Esophagus squamous epithelium (tissue), 5 donors: Measurements from ENCODE around the gene SCGB1D2. TPM values are rescaled to one million over a fixed set of nuclear protein-coding genes. Genes with fewer than 3 reads are reported as not detected.

ENCODE experiments used
- DNase-seq: peaks from one replicate; lab custom pipeline; 2025; lab: John Stamatoyannopoulos, UW
- H3K27ac ChIP-seq, 4 donors: fragments of 200-600 bp; sonication (generic); one replicate each; pipeline ENCODE4 v1.5.1; 2016 to 2019; ENCODE audit warnings: mild to moderate bottlenecking in 1 of 4
- H3K27me3 ChIP-seq, 4 donors: fragments of 200-600 bp; sonication (generic); 1 replicate in 3 of 4; 2 replicates in 1 of 4; pipeline versions ENCODE4 v1.5.1 to v1.6.0; 2017 to 2021; ENCODE audit warnings: antibody characterized with exemption in 1 of 4
- H3K36me3 ChIP-seq, 3 donors: fragments of 200-600 bp; sonication (generic); one replicate each; pipeline ENCODE4 v1.5.1; 2016 to 2019
- H3K4me1 ChIP-seq, 3 donors: fragments of 200-600 bp; sonication (generic); one replicate each; pipeline ENCODE4 v1.5.1; 2017 to 2019
- H3K4me3 ChIP-seq, 4 donors: fragments of 200-600 bp; sonication (generic); 1 replicate in 3 of 4; 2 replicates in 1 of 4; pipeline ENCODE4 v1.5.1; 2016 to 2019; ENCODE audit warnings: mild to moderate bottlenecking in 2 of 4, moderate library complexity in 1 of 4
- H3K9me3 ChIP-seq, 3 donors: fragments of 200-600 bp; sonication (generic); one replicate each; pipeline ENCODE4 v1.5.1; 2016 to 2019
- CTCF ChIP-seq, 6 experiments: fragments of 450-650 bp in 4 of 6; fragments of 200-600 bp in 2 of 6; sonication (generic) in 2 of 6; IDR thresholded peaks; one replicate each; pipeline ENCODE4 v1.5.1; 2016 to 2019; ENCODE audit warnings: antibody characterized with exemption in 6 of 6, mild to moderate bottlenecking in 4 of 6, moderate library complexity in 4 of 6
- POLR2A ChIP-seq, 4 donors: fragments of 450-650 bp; IDR thresholded peaks; one replicate each; pipeline ENCODE4 v1.6.1; 2017; ENCODE audit warnings: antibody characterized with exemption in 4 of 4, mild to moderate bottlenecking in 4 of 4, moderate library complexity in 3 of 4
- intact Hi-C: fragments of 100-400 bp; cut with DNase I; formaldehyde crosslinking; loops from one replicate; pipeline ENCODE4 v1.15.0; 2022
- total RNA-seq, 4 donors: library from RNA; depleted of rRNA; stranded (reverse); fragments of >200 nt; gene quantifications; one replicate each; pipeline ENCODE4 v1.1.0, GENCODE V29; 2016
- donor health status: DM: yes; HTN: yes; CAD: no.

SCGB1D2 gene
- total RNA-seq, 4 donors from 2014 or later: 1.5 TPM; not detected in 3

GRCh38 chr11:62280452-62280851 lies 38.4 kb downstream of the SCGB1D2 start:
- Histone ChIP-seq H3K36me3 (no peaks in the 10 kb centered on the region), H3K9me3 (no peaks in the 10 kb centered on the region), H3K4me1 (no peaks in the 10 kb centered on the region), H3K27me3 (peaks cover 0 to 11% (median 0%) of the 10 kb centered on the region in 4 donors), H3K27ac (no peak overlapping the region), H3K4me3 (no peak overlapping the region)
- TF ChIP-seq POLR2A (IDR thresholded peaks at IDR 0.05) (no peak), CTCF (IDR thresholded peaks at IDR 0.05) (no peak)
- intact Hi-C loops: no loop called here
- no peak for DNase-seq

Other genes starting within 250 kb of the SCGB1D2 start
- gene INCENP, start 118.2 kb upstream of the SCGB1D2 start, total RNA-seq: 10 to 100 TPM; 33.8 to 84.0 (median 53.1) TPM
- not detected for gene SCGB1D1, start 52.0 kb upstream of the SCGB1D2 start, total RNA-seq
- gene SCGB2A1, start 33.6 kb upstream of the SCGB1D2 start, total RNA-seq: 1 to 10 TPM in 1 of 4 donors, not detected in 3; 1.6 TPM
- 10 to 100 TPM in 1 of 4 donors, not detected in 3; 28.7 TPM for gene SCGB2A2, start 27.9 kb downstream of the SCGB1D2 start, total RNA-seq
- gene SCGB1D4, start 56.8 kb downstream of the SCGB1D2 start, total RNA-seq: not detected
- 1 to 10 TPM in 2 of 4 donors, under 1 TPM in 1, not detected in 1; 0.66 to 7.6 (median 4.4) TPM for gene ASRGL1, start 95.2 kb downstream of the SCGB1D2 start, total RNA-seq
- 1 to 10 TPM in 2 of 4 donors, not detected in 2; 5.9 to 6.6 TPM for gene SCGB1A1, start 176.8 kb downstream of the SCGB1D2 start, total RNA-seq